Kidney epithelial cell (primary cell): ENCODE data around the gene PRDM7. TPM values are rescaled to one million over a fixed set of nuclear protein-coding genes. Genes with fewer than 3 reads are reported as not detected.
"Not testable (repeated sequence)": the region's sequence is repeated elsewhere in the genome, so short reads cannot be mapped to it uniquely, and the experiment has no call there.

Experiments
- DNase-seq: peaks from one replicate; pipeline ENCODE4 v3.0.0-alpha.2; 2010; ENCODE audit warnings: low read depth
- H3K27me3 ChIP-seq: 2 replicates; pipeline ENCODE4 v1.6.0; 2011; ENCODE audit warnings: low read length; ENCODE audit not compliant: control insufficient read depth, insufficient read depth
- H3K36me3 ChIP-seq: 2 replicates; pipeline ENCODE4 v1.5.1; 2011; ENCODE audit warnings: low read length; ENCODE audit not compliant: control insufficient read depth, insufficient read depth
- H3K4me3 ChIP-seq: 2 replicates; pipeline ENCODE4 v1.5.1; 2011; ENCODE audit warnings: low read depth, mild to moderate bottlenecking, control low read depth, low read length
- CTCF ChIP-seq: IDR thresholded peaks from 2 replicates; pipeline ENCODE4 v1.5.1; 2011; ENCODE audit warnings: mild to moderate bottlenecking, moderate library complexity, low read length, control low read depth, inconsistent platforms; ENCODE audit not compliant: insufficient read depth, poor library complexity, severe bottlenecking
- total RNA-seq: library from RNA; depleted of rRNA; stranded (reverse); fragments of >200 nt; gene quantifications from 2 replicates; pipeline ENCODE4 v1.2.3, GENCODE V29; 2015

PRDM7 gene
- not detected in 2 replicates for total RNA-seq

- DNase-seq: peak; percentile 79
- no peaks in the 10 kb centered on the region for H3K36me3 ChIP-seq
Measured at GRCh38 chr16:90077240-90077756, at the start of gene PRDM7. TSS of gene PRDM7 (minus strand) at chr16:90077331. CDS start at chr16:90075910, 1,421 bp downstream.

GRCh38 chr16:90121846-90122245 lies 44.7 kb upstream of the PRDM7 start:
- not testable (repeated sequence) for H3K36me3 ChIP-seq, H3K27me3 ChIP-seq, H3K4me3 ChIP-seq, DNase-seq

More at GRCh38 chr16:90077240-90077756, at the start of gene PRDM7:
- Histone ChIP-seq H3K27me3 (peaks cover 3% of the 10 kb centered on the region), H3K4me3 (peak within 1 kb of the TSS; percentile 26)
- no peak for TF ChIP-seq CTCF

GRCh38 chr16:90107617-90108016 lies 30.5 kb upstream of the PRDM7 start:
- H3K4me3 ChIP-seq, H3K27me3 ChIP-seq, H3K36me3 ChIP-seq, DNase-seq: not testable (repeated sequence)

- not testable (repeated sequence) for H3K4me3 ChIP-seq, DNase-seq, H3K27me3 ChIP-seq, H3K36me3 ChIP-seq
Measured at GRCh38 chr16:90107060-90107459, 29.9 kb upstream of the PRDM7 start.

- H3K4me3 ChIP-seq: peak overlapping the region; percentile 17
- peak; percentile 33 for TF ChIP-seq CTCF
- DNase-seq: not testable (repeated sequence)
Measured at GRCh38 chr16:90106271-90106670, 29.1 kb upstream of the PRDM7 start.

GRCh38 chr16:90104725-90105124 lies 27.6 kb upstream of the PRDM7 start:
- not testable (repeated sequence) for H3K27me3 ChIP-seq

More at GRCh38 chr16:90106271-90106670, 29.1 kb upstream of the PRDM7 start:
- H3K27me3 ChIP-seq, H3K36me3 ChIP-seq: not testable (repeated sequence)

GRCh38 chr16:90102086-90102884 lies 25.2 kb upstream of the PRDM7 start:
- not testable (repeated sequence) for DNase-seq, H3K36me3 ChIP-seq, H3K27me3 ChIP-seq, H3K4me3 ChIP-seq

More at GRCh38 chr16:90104725-90105124, 27.6 kb upstream of the PRDM7 start:
- not testable (repeated sequence) for DNase-seq, H3K36me3 ChIP-seq, H3K4me3 ChIP-seq

GRCh38 chr16:90101332-90101731 lies 24.2 kb upstream of the PRDM7 start:
- not testable (repeated sequence) for H3K4me3 ChIP-seq, DNase-seq, H3K27me3 ChIP-seq

GRCh38 chr16:90100790-90101189 lies 23.7 kb upstream of the PRDM7 start:
- DNase-seq, H3K27me3 ChIP-seq, H3K4me3 ChIP-seq, H3K36me3 ChIP-seq: not testable (repeated sequence)

More at GRCh38 chr16:90101332-90101731, 24.2 kb upstream of the PRDM7 start:
- H3K36me3 ChIP-seq: not testable (repeated sequence)

GRCh38 chr16:90100229-90100628 lies 23.1 kb upstream of the PRDM7 start:
- H3K27me3 ChIP-seq, H3K4me3 ChIP-seq, DNase-seq, H3K36me3 ChIP-seq: not testable (repeated sequence)

- not testable (repeated sequence) for H3K4me3 ChIP-seq, H3K27me3 ChIP-seq, DNase-seq, H3K36me3 ChIP-seq
Measured at GRCh38 chr16:90098936-90099335, 21.8 kb upstream of the PRDM7 start.

GRCh38 chr16:90097010-90097684 lies 20.0 kb upstream of the PRDM7 start:
- not testable (repeated sequence) for H3K27me3 ChIP-seq, H3K36me3 ChIP-seq, DNase-seq

More at GRCh38 chr16:90097010-90097684, 20.0 kb upstream of the PRDM7 start:
- H3K4me3 ChIP-seq: not testable (repeated sequence)
